Right lobe of liver (tissue), 4 donors: ENCODE data around the gene AQP12A.
"Not testable (repeated sequence)": the region's sequence is repeated elsewhere in the genome, so short reads cannot be mapped to it uniquely, and the experiment has no call there.

Source experiments
- POLR2A ChIP-seq: fragments of 450-650 bp; IDR thresholded peaks from one replicate; pipeline ENCODE4 v1.6.1; 2017; ENCODE audit warnings: antibody characterized with exemption, mild to moderate bottlenecking
- TF ChIP-seq, protein P1 (sequence below), 4 donors: fragments of 200-600 bp in 3 of 4; fragments of 450-650 bp in 1 of 4; IDR thresholded peaks; one replicate each; pipeline versions ENCODE4 v1.5.1 to v1.8.0; 2016 to 2022; ENCODE audit warnings: antibody characterized with exemption in 4 of 4, mild to moderate bottlenecking in 2 of 4
- donor health status: DM: no; HTN: no; CAD: no.
- donor health status: DM: no; HTN: no; CAD: no.
- donor health status: DM: no; HTN: yes; CAD: no.

DNA sequence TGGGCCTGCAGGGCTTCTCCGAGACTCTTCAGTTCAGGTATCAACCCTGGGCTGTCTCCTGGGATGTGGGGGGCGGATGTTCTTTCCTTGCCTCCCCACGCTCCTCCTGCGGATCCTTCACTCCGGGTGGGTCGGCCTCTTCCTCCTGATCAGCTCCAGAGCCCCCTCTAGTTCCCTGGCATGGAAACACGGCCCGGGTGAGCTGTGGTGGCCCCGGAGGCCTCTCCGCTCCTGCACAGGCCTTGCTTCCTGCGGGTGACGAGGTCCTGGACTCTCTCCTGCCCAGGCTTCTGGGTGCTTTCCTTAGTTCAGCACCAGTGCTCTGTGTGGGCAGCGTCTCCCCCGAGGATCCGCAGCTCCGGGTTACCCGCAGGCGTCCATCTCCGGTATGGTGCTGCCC lies 3.9 kb downstream of the AQP12A start:
- TF ChIP-seq, protein P1, sequence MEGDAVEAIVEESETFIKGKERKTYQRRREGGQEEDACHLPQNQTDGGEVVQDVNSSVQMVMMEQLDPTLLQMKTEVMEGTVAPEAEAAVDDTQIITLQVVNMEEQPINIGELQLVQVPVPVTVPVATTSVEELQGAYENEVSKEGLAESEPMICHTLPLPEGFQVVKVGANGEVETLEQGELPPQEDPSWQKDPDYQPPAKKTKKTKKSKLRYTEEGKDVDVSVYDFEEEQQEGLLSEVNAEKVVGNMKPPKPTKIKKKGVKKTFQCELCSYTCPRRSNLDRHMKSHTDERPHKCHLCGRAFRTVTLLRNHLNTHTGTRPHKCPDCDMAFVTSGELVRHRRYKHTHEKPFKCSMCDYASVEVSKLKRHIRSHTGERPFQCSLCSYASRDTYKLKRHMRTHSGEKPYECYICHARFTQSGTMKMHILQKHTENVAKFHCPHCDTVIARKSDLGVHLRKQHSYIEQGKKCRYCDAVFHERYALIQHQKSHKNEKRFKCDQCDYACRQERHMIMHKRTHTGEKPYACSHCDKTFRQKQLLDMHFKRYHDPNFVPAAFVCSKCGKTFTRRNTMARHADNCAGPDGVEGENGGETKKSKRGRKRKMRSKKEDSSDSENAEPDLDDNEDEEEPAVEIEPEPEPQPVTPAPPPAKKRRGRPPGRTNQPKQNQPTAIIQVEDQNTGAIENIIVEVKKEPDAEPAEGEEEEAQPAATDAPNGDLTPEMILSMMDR (IDR thresholded peaks at IDR 0.05): not testable (repeated sequence)
- not testable (repeated sequence) for TF ChIP-seq POLR2A
